Stimulated activated CD4-positive, alpha-beta T cell treated with anti-CD3 and anti-CD28 coated beads, Interleukin-2, amount 100 ng/mL, for 48 hours (primary cell): Measurements from ENCODE around the gene KRT80.

Experiments used
- DNase-seq, 2 donors: peaks; one replicate each; pipeline ENCODE4 v3.0.0-alpha.2; 2020

Gene KRT80

DNA sequence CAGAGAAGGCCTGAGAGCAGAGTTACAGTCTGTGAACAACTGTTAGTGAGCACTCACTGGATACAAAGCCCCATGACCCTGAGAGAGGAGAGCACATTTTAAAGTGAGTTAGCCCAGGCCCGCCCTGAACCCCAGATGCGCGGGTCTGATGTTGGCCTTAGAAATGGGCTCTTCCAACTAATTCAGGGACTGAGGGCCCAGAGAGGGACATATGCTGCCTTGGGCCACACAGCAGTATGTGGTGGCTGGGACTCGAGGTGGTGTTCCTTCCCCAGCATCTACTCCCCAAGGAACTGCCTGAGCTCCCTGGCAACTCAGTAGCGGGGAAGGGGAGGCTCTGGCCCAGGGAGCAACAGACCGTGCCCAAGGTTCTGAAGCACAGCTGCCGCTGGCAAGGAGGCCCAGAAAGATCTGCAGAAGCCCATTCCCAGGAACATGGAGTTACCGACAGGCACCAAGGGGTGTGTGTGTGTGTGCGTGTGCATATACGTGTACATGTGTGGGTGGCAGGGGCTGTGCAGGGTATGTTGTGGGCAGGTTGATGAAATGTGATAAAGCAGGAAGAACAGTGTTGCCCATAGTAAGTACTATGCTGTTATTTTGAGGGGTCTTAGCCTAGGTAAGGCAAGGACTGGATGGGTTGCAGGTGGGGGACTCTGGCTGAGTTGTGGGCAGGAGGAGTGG lies 40.5 kb downstream of the KRT80 start:
- no peak for DNase-seq

DNA sequence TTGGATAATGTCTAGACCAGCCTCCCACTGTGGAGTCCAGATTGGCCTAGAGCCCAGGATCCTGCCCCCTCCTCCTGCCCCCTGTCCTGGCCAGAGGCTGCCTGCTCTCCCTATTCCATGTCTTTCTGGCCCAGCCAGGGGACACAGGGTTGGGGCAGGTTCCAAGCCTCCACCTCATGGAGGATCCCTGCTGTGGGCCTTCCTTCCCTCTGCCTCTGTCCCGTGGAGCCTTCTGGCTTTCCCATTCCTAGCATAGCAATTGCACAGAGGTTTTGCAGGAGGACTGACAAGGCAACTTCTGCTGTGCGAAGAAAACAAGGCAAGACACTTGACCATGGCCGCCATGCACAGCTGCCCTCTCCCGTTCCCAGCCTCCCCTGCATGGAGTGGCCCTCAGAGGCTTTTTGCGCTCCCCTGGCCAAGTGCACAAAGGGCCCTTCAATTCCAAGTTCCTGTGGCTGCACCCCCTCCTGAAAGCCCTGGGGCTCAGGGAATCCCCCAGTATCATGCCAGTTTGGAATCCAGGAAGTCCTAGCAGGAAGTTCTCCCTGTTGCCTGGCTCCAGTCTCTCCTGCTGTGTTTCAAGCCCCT lies 42.1 kb downstream of the KRT80 start:
- no peak for DNase-seq

DNA sequence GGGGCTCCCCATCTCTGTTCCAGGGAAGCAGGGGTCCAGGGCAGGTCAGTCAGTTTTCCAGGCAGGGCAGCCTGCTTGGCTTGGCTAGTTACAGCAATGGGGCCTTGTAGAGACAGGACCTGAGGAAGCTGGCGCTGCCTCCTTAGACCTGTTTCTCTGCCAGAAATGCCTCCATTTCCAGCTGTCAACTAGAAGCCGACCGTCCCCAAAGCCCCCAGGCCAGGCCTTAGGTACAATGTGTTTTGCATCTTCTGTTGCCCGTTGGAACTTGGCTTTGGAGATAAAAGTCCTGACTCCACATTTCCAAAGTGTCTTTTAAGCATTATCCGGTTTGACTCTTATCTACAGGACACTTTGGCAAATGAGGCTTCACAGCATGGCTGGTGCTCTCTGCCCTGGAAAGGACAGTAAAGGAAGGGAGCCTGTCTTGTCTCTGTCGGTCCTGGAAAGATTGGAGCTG lies 42.6 kb downstream of the KRT80 start:
- no peak for DNase-seq

DNA sequence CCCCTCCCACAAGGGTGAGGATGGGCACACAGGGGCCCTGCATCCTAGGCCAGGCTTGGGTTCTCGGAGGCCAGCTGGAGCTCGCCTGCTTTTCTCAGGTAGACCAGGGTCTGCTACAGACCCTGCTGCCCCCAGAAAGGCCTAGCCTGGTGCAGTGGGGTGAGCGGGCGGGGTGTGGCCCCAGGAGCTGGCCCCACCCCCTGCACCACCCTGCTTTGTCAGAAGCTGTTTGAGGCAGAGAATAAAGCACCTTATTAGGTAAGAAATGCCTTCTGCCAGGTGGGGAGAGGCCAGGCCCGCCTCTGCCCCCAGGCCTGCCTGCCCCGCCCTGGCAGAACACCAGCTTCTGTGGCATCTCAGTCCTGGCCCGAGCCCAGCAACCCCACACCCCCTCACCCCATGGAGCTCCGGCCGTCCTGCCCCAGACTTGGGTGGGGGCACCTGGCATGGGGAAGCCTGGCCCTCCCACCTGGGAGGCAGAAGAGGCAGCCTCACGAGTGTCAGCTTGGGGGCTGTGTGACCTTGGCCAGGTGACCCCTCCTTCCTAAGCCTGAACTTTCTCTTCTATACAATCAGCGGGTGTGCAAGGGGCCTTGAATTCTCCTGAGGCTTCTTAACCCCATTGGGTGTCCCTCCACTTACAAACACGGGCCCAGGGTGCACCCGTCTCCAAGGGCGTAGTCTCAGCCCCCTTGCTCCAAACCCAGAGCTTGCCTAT lies 43.2 kb downstream of the KRT80 start:
- DNase-seq, result no peak

DNA sequence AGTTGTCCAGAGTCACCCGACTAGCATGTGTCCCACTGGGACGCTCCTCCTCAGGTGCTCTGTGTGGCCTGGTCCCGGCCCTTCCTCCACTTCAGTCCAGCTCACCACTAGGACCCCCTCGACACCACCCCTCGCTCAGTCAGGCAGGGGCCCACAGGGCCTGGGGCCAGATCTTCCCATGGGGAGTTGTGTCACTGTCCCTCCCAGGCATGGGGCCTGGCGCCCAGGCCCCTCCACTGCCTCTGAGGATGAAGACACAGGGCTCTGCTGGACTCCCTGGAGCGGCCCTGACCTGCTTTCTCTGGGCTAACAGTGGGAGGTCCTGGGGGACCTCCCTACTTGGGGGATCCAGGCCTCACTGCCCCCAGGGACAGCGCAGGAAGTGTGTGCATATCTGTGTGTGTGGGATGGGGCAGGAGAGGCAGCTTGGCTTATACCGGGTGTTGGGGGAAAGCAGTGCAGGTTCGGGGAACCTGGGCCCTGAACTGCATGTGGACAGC lies 43.8 kb downstream of the KRT80 start:
- no peak for DNase-seq

DNA sequence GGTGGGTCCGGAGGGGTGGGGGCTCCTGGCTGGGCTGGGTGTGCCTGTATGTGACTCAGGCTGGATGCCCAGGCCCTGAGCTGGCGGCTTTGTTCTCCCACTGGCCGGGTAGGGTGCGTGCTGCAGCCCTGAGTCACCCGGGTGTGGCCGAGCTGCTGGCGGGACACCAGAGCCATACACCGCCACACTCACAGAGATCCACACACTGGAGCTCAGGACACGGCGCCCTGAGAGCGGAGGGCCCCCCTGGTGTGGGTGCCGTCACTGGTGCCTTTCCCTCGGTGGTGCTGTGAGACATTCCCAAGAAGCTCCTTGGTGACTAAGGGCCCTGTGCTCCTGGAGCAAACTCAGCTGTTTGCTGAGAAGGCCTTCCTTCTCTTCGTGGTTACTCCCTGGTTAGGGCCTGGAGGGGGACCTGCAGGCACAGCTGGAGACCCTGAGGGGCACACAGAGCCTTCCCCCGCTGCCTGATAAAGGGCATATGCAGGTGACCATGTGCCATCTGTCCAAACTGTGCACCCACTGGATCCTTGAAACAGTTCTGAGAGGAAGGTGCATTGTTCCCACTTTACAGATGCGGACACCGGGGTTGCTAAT lies 44.3 kb downstream of the KRT80 start:
- DNase-seq, result no peak

DNA sequence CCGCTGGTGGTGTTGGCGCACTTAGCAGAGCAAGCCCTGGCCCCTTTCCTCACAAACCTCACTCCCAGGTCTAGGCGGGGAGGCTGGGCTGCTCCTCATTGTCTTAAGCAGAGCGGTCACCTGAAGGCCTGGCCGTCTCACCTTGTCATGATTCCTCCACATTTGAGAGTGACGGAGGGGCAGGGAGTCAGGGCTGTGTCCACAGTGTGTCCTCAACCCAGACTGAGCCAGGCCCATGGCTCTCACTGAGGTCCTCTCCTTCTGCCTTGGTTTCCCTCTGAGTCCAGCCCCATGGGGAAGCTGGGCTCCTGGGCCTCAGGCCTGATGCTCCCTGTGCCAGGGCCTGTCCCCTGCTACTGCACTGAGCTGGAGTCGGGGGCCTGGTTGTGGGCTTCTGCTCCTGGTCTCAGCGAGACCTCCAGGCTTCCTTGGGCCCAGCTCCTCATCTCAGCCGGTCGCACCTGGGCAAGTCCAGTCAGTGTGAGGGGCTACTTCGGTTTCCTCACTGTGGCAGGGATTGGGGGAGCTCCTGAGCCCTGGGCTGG lies 44.9 kb downstream of the KRT80 start:
- DNase-seq, result no peak

DNA sequence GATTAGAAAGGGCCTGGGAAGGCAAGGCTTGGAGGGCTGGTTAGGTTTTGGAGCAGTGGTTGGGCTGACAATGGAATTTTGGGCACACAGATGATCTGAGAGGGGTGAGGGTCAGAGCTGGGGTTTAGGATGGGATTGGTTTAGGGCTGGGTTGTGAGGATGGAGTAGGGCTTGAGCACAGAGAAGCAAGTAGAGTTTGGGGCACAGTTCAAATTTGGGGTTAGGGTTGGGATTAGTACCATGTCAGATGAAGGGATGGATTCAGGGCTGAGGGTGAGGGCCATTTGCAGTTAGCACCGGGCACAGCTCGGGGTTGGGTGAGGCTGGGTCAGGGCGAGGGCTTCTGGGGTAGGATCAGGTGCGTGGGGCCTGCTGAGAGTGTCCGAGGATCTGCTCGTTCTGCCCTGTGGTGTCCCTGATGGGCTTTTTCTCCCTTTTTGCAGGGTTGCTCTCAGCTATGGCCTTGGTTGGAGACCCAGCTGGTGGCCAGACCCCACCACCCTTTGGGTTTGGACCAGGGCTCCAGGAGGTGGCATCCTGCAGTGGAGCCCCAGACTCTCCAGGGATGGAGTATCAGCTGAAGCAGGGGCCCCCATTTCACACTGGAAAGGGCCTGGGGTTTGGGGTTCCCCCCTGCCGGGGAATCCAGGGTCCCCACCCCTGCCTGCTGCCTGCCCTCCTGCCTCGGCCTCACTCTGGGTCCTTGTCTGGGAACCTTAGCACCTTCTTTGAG lies 45.6 kb downstream of the KRT80 start:
- DNase-seq, result no peak

DNA sequence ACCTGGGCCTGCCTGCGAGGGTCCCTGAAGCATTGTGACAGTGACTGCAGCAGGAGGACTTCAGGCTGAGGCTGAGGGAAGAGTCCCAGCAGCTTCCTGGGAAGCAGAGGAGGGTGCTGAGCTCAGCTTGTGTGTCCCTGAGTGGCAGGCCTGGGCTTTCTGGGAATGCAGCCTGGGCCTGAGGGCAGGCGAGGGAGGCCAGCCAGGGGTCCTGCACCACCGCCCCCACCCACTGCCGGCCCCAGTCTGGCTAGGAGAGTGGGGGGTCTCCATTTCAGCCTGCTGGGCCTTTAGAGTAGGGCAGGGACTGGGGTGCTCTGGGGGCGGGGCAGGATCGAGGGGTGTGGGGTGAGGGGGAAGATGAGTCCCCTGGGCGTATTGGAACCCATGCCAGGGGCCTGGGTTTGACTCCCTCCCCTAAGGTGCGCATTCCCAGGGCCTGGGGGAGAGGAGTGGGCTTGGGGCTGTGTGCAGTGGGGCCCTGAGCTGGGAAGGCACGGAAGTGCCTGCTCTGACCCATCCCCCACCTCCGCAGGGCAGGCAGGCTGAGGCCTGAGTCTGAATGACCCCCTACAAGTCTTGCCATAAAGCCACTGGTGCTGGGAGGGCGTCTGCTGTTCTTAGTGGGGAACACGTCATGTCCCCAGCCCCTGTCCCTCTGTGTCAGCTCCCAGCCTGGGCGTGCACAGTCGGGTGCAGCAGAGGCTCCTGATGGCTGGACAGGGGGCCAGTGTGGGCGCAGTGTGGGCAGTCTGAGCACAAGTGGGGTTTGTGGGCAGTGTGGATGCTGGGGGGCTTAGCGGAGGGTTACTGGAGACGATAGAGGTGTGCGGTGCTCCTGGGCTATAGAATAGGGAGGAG lies 46.4 kb downstream of the KRT80 start:
- no peak for DNase-seq

DNA sequence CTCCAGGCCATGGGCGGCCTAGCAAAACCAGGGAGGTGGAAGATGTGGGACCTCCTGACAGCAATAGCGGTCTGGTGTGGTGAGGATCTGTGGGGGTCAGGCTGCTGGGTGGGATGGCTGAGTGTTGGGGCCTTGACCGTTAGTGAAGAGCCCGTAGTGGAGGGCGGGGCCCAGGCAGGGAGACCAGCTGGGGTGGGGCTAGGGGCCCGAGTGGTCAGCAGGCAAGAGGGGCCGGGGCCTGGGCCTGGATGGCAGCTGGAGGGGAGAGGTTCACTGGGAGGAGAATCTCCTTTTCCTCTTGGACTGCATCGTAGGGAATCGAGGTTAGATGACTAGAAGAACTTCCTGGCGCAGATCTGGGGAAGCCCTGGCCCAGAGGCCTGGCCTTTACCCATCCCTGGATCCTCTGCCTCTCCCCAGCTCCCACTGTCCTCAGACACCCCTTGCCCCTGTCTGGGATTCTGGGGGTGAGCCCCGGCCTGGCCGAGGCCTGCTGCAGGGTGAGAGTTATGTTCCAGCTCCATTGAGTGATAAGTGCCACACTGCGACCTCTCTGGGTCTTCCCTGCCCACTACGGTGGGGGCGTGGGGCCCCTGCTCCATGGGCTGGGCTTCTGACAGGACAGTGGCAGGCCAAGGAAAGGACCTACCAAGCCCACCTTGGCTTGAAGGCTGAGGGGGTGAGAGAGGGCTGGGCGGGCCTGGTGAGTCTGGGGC lies 47.1 kb downstream of the KRT80 start:
- DNase-seq, result no peak

DNA sequence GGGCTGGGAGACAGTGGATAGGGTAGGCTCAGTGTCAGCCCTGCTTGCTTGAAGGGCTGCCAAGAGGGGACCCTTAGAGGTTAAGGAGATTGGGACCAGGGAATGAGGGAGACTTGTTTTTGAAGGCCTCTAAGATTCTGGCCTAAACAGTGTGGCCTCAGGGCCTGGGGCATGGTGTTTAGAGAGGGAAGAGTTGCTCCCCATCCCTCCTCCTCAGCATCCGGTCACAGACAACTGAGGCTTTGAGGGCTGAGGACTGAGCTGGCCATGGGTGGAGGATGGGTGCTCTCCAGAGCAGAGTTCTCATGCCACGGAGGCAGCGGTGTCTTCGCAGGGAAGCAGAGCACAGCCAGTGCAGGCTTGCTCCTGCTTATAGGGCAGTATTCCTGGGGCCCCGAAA lies 49.4 kb downstream of the KRT80 start:
- no peak for DNase-seq

DNA sequence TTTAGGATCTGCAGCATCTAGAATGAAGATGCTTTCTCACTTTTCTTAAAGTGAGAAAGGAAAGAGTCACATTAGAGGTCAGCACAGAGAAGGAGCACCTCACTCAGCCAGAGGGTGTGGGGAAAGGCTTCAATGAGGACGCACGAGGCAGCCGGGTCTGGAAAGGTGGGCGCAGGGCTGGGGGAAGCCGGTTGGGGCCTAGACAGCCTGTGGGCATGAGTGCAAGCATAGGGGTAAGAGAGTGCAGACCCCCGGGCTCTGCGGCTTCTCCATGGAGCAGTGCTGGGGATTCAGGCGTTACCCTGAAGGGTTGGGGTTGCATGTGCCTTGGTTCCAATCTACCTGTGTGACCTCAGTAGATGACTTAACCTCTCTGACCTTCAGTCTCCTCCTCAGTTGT lies 49.9 kb downstream of the KRT80 start:
- DNase-seq, result no peak

DNA sequence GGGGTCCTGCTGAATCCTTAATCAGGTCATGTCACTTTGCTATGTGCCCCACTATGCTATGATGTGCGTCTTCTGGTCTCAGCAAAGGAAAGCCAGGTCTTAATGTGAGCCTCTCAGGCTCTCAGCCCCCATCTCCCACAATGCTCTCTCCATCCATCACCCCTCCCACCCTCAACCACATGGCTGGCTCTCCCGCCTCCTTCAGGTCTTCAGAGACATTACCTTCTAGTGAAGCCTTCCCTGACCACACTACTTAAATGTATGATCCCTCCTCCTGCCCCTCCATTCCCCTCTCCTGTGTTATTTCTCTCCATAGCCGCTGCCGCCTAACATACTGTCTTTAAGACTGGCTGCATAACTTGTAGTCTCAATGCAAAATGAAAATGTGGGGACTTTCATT lies 50.5 kb downstream of the KRT80 start:
- no peak for DNase-seq

DNA sequence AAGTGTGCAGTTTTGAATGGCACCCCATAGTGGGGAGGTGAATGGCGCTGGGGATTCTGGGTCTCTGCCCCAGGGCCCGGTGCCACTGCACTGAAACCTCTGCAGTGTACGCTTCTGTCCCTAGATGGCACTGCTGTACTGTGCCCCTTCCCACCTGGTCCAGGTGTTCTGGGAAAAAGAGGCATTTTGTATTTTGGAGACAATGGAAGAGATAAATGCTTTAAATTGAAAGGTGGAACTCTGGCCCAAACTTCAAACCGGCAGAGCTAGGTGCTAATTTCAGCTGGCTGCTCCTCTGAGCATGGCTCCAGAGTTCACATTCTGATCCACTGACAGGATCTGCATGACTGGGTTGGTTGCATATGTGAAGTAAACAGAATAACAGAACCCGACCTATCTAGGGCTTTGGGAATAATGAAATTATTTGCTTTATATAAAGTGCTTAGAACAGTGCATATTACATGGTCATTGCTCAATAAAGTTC lies 52.2 kb downstream of the KRT80 start:
- DNase-seq, result peak; percentile 24 to 46

DNA sequence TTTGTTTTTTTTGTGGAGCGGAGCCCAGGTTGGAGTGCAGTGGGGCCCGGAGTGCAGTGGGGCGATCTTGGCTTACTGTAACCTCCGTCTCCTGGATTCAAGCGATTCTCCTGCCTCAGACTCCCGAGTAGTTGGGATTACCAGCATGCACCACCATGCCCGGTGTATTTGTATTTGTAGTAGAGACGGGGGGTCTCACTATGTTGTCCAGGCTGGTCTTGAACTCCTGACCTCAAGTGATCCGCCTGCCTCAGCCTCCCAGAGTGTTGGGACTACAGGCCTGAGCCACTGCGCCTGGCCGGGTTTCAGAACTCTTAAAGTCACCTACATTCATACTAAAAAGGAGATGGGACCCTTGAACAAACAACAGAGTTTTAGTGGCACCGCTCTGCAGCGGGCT lies 52.7 kb downstream of the KRT80 start:
- DNase-seq, result no peak

DNA sequence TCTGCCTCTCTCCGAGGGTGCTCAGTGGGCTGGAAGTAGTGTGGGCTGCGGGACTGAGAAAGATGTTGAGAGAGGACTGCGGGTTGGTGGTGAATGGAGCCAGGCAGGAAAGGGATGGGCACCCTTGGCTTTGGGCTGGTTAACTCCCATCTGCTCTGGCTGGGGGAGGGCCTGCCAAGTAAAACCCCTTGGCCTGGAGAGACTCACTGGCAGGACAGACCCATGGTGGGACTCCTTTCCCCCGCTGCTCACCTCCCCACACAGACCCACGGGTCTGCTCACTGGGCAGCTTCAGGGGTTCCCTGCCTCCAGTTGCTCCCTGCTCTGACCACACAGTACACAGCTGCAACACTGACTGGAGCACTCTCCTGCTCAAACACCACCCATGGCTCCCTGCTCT lies 54.1 kb downstream of the KRT80 start:
- DNase-seq, result no peak

DNA sequence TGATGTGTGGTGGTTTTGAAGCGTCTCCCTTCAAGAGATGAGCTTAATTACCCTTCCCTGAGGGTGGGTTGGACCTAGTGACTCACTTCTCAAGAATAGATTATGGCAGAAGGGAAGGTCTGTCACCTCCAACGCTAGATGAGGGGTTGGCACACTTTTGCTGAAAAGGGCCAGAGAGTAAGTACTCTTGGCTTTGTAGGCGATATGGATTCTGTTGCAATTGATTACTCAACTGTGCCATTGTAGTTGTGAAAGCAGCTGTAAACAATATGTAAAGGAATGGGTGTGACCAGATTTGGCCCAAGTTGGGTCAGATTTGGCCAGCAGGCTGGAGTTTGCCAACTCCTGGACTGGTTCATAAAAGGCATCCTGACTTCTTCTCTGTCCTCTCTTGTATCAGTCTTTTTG lies 59.1 kb downstream of the KRT80 start:
- DNase-seq, result no peak

DNA sequence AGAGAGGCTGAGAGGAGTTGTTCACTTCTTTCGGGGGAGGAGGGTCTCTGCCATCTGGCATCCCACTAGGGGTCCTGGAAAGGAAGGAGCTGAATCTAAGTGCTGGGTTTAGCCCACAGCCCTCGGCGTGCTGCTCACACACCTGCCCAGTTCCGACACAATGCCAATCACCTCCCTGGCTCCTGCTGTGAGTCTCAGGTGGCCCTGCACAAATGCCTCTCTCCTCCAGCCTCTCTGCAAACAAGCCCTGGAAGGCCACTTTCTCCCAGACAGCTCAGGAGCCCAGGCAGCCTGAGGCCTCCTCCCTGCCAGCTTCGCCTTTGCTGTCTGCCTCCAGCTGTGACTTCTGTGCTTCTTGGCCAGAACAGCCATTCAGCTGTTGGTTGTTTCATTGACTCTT lies 61.1 kb downstream of the KRT80 start:
- no peak for DNase-seq

DNA sequence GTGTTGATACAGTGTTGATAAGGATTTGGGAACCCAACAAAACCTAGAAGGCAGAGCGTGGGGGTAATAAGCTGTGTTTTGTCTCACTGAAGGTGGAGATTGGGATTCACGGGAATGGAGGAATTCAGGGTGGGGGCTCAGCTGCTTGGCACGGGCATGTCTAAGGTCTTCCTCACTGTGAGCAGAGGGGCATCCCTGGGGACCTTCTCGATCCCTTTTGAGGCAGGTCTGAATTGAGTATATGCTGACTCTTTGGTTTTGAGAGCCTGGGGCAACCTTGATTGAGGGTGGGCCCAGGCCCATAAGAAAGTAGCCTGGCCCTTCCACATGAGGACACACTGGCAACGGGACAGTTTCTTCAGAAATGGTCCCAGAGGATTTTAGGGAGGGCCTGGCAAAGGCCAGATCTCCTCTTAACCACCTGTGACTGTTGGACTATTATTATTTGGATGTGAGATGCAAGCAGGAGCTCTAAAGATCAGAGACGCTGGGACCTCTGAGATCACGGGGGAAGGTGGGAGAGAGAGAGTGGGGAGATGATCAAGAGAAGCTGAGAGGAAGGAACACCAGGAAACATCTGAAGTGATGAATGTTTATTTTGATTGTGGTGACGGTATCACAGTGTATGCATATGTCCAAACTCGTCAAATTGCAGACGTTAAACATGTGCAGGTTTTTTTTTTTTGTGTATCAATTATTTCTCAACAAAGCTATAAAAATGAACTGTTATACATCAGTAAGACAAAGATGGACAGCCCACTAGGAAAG lies 63.9 kb downstream of the KRT80 start:
- no peak for DNase-seq
